ENCODE results near the gene TOX3.

The TOX3 gene

GRCh38 chr16:52398021-52398420 lies 148.9 kb downstream of the TOX3 start:
- no peak for DNase-seq (ENCODE audit: low read depth)

GRCh38 chr16:52393448-52393847 lies 153.5 kb downstream of the TOX3 start:
- no peak for DNase-seq (ENCODE audit: low read depth)

GRCh38 chr16:52389045-52389444 lies 157.9 kb downstream of the TOX3 start:
- no peak for DNase-seq (ENCODE audit: low read depth)
